NCI-H2107 (cell line): ENCODE data around the gene CDK14.
"Not testable (repeated sequence)": the region's sequence is repeated elsewhere in the genome, so short reads cannot be mapped to it uniquely, and the experiment has no call there.

Experiments
- DNase-seq: peaks from one replicate; lab custom pipeline; 2025; lab: John Stamatoyannopoulos, UW

Gene CDK14

DNA sequence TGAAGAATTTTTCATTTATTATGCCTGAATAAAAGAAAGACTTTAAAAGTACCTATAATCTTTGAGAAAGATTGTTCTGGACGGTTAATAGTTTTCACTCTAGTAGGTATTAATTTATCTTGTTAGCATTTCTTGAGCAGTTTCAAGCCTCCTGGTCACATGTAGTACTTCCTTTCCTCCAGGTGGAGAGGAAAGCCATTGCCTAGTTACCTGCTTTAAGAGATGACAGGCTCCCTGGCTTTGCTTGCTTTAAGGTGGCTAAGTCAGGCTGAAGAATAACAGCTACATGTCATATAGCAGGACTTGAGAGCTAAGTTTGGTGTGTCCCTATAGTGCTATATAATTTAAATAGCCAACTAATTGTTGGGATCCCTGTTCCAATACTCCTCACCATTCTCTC is 160.2 kb downstream of the CDK14 start:
- DNase-seq, result no peak

DNA sequence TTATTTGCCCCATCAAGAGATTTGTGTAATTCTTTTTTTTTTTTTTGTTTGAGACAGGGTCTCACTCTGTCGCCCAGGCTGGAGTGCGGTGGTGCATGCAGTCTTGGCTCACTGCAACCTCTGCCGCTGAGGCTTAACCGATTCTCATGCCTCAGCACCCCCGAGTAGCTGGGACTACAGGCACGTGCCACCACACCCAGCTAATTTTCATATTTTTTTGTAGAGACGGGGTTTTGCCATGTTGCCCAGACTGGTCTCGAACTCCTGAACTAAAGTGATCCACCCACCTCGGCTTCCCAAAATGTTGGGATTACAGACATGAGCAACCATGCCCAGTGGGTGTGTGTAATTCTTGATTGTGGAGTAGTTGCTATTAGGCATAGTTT is 161.4 kb downstream of the CDK14 start:
- not testable (repeated sequence) for DNase-seq

DNA sequence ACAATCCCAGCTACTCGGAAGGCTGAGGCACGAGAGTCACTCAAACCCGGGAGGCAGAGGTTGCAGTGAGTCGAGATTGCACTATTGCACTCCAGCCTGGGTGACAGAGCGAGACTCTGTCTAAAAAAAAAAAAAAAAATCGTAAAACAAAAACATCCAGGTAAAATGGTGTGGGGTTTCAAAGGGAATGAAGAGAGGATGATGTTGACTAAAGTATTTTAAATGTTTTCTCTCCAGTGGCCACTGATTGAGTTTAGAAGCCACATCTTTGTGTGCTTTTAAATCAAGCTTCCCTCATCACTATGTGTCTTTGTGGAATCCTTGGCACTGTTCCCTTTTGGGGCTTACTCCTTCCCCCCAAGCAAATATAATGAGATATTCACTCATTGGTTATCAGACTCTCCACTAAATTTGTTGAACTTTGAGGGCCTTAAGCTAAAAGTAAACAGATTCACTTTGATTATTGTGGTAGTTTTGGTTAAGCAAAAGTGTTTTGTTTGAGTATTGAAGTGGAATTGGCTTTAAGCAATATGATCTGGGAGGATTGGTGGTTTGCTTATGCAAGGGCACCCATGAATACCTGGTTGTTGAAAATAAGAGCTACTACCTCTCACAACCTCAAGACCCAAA is 162.9 kb downstream of the CDK14 start:
- no peak for DNase-seq

DNA sequence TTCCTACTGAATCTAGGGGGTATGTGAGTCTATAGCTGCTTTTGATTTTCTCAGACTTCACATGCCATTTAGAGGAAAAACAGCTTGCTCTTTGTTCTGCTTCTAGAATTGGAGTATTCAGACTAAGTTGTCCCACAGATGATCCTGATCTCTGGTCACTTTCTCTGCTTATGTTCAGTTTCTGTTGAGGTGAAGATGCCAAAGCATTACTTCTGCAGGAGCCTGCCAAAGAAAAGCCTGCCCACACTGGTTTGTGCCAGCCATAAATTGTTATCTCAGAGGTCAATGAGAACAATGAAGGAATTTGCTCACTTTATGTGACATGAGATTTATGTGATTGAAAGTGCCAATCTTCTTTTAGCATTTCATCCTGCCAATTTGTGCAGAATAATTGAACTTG is 163.6 kb downstream of the CDK14 start:
- DNase-seq, result no peak

DNA sequence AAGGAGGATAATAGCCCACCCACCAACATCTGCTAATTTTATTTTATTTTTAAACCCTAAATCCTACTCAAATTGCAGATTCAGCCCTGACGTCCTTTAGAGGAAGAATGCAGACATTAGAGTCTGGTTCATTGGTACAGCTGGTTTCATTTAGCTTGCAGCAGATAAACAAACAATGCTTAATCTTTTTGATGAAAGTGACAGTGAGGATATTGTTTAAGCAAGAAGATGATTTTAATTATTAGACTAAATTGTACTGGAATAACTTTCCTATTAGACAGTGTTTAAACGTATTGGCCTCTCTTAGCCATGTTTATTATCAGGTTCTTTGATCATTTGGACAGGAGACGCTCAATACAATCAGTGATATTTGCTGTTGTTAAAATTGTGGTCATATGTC is 164.8 kb downstream of the CDK14 start:
- no peak for DNase-seq

DNA sequence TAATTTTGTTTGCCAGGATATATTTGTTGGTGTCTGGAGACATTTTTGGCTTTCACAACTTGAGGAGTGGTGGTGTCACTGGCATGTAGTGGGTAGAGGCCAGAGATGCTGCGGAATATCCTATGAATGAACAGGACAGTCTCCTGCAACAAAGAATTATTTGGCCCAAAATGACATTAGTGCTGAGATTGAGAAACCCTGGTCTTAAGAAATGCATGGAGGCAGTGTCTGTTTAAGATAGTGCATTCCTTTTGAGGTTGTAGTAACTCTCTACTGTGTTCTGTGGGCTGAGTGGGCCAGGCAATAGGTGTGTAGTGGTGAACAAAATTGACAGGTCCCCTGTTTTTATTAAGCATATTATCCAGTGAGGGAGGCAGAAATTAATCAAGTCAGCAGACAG is 165.5 kb downstream of the CDK14 start:
- DNase-seq, result no peak

DNA sequence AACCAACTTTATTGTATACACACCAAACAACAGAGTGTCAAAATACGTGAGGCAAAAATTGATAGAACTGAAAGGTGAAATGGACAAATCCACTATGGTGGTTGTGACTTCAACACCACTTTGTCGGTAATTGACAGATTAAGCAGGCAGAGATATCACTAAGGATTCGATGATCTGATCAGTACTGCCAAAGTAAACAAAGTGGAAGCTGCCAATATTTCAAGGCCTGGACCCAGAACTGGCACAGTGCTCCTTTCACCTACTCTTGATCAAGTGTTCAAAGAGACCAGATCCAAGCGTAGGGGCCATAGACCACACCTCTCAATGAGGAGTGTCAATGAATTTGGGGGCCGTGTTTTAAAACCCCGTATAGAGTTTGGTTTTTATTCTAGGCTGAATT is 167.0 kb downstream of the CDK14 start:
- DNase-seq, result no peak

DNA sequence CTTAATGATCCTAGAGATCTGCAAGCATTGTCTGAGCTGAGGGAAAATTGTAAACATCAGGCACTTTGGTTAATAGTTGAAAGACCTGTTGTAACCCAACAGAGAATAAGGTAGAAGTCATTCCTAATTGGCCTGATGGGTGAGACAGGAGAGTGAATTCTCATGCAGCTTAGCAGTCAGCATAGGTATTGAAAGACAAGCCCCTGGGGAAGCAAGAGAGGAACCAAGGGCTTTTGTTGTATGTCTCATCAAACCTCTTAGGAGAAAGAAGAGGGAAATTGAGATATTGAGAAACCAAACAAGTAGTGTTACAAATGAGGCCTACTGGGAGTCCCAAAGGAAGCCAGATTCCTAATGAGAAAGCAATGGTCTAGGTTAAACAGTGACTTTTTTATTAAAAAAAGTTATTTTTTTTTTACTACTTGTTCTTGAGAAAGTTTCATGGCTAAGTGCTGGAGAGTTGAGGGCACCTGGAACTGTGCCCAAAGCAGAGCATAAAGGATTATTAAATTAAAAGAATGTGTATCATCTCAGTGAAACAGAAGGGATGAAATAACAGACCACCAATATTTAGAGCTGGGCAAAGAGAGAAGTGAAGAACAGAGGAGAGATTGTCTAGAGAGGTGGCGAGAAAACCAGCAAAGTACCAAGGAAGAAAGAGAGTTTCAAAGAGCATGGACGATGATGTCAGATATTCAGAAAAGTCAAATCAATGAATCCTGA is 168.9 kb downstream of the CDK14 start:
- DNase-seq, result no peak

DNA sequence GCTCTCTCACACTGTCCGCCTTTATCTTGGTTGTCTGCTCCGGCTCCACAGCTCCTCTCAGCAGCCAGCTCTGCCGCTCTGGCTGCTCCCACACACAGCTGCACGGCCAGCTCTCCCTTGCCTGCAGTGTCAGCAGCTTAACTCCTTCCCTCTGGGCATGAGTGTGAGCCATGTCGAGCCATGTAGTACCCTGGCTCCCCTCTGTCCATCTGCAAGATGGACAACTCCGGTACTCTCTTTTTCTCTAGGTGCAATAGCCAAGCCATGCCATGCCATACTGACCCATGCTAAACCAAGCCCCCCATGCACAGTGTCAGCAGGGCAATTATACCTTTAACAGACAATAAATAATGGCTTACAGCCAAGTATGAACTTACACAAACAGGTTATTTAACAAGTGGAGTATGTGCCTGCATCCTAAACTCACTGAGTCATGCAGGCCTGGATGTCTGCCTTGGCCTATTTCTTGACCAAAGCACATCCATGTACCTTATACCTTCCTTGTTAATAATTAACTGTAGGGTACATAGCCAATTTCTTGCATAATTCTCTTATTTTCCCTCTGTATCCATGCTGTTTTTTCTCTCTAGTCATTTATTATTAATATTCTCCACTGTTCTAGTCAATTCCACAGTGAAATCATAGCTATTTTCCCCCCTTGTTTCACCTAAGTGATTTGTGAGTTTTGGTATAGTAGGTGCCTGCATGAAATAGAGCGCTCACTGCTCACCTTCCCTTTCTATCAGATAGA is 170.9 kb downstream of the CDK14 start:
- no peak for DNase-seq

DNA sequence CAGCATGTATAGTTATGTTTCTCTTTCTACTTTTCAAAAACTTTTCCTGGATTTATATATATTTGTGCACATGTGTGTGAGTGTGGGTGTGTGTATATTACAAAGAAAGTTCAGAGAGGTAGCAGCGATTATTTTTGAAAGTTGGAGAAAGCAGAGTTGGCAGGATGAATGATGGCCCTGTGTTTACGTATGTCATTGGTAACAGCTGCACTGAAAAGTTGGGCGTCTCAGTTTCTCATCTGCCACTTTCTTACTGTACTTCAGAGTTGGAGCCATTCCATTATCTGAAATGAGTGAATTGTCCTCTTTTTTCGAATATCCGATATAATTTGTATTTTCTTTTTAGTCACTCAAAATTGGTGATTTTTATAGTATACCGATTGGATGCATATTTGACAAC is 172.2 kb downstream of the CDK14 start:
- no peak for DNase-seq

DNA sequence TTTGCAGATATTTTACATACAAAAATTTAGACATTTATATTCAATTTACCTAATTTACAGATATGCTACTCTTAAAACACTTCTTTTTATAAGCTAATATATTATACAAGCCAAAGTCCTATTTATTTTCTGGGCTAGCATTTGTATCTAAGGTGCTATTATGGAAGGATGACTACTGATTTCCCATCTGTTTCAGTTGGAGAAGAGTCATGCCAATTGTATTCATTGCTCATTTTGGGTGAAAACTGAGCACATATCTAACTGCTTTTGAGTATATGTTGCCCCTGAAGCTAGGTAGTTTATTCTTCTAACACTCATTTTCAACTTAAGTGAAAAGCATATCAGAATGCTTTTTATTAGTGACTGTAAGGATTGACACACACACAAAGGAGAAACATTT is 172.9 kb downstream of the CDK14 start:
- DNase-seq, result no peak

DNA sequence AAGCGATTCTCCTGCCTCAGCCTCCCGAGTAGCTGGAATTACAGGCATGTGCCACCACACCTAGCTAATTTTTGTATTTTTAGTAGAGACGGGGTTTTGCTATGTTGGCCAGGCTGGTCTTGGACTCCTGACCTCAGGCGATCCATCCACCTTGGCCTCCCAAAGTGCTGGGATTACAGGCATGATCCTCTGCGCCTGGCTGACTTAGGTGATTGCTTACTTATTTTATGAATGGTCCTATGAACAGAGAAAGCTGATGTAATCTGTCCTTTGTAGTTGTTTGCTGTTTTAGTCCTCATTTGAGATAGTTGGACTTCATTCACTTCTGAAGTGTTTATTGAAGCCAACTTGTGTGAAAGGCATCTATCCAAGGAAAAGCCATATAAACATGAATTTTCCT is 173.4 kb downstream of the CDK14 start:
- not testable (repeated sequence) for DNase-seq

DNA sequence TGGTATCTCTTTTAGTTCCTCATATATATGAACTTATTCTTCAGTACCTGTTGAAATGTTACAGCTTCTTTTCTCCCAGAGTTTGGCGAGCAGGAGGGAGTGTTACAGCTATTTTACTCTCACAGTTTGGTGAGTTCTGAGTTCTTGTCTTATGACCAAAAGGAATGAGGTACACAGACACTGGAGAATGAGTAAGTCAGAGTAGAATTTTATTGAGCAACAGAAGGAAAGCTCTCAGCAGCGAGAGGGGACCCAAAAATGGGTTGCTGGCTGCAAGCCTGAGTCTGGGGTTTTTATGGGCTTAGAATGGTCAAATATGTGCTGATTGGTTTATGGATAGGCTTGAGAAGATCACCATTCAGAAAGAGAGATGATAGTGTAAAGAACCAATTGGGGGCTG is 175.2 kb downstream of the CDK14 start:
- DNase-seq, result no peak

DNA sequence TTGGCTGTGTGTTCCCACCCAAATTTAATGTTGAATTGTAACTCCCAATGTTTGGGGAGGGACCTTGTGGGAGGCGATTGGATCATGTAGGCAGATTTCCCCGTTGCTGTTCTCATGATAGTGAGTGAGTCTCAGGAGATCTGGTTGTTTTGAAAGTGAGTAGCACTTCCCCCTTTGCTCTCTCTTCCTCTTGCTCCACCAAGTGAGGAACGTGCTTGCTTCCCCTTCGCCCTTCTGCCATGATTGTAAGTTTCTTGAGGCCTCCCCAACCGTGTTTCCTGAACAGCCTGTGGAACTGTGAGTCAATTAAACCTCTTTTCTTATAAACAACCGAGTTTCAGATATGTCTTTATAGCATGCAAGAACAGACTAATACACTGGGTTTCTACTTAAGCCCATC is 176.3 kb downstream of the CDK14 start:
- no peak for DNase-seq

DNA sequence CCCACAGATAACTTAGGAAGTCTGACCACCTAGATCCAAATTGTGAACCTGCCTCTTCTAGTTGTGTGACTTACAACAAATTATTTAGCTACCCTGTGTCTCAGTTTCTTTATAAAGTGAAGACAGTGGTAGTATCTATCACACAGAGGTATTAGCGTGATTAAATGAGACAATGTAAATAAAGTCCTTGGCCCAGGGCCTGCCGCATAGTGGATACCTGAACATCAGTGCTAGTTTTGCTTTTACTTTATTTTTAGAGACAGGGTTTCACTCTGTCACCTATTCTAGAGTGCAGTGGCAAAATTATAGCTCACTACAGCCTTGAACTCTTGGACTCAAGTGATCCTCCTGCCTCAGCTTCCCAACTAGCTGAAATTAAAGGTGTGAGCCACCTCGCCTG is 177.1 kb downstream of the CDK14 start:
- no peak for DNase-seq

DNA sequence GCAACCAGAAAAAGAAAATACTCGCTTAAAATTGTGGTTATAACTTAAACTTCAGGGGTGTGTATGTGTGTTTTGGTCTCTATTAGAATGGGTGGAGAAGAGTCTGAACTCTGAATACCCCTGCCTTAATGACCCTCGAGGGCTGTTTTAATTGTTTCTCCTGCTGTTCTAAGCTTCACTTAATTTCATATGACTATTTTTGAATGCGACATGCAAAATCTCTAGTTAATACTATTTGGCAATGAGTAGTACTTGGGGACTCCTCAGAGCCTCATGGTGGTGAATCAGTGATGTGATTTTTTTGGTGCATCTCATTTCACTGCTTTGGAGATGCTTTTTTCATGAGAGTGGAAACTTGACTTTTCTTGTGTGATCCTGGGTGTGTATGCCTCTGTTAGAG is 178.6 kb downstream of the CDK14 start:
- no peak for DNase-seq

DNA sequence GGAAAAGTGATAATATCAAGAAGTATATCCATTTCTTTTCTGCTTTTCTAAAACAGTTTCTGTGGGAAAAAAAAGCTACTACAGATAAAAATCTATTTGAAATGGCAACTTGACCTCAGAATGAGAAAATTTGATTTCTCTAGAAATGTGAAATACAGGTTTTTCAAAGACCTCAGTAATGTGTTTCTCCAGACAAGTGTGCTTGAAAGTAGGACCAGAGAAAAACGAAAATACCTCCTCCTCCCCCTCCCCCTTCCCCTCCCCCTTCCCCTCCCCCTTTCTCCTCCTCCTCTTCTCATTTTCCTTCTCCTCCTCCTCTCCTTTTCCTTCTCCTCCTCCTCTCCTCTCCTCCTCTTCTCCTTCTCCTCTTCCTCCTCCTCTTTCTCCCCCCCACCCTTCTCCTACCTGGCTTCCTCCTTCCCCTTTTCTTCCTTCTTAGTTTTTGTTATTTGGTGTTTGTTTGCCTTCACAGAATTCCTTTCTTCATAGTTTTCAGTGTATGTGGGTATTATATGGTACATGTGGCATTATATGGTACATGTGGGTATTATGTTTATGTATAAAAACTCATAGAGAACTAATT is 179.4 kb downstream of the CDK14 start:
- no peak for DNase-seq

DNA sequence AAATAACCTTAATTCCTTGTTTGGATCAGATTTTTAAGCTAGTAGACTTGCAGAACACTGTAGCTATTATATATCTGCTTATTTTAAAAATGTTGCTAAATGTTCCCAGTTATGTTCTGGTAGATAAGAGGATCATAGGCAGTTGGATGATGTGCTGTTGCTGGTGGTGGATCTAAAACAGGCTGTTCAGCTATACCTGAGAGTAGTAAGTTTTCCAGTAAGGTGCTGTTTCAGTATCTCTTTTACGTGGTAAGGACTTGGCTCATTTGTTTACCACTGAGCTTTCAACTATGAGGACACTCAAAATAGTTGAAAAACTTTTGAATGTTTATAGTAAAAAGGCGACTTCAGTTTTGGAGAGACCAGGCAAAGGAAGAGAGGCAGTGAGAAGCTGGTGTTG is 180.9 kb downstream of the CDK14 start:
- DNase-seq, result no peak

DNA sequence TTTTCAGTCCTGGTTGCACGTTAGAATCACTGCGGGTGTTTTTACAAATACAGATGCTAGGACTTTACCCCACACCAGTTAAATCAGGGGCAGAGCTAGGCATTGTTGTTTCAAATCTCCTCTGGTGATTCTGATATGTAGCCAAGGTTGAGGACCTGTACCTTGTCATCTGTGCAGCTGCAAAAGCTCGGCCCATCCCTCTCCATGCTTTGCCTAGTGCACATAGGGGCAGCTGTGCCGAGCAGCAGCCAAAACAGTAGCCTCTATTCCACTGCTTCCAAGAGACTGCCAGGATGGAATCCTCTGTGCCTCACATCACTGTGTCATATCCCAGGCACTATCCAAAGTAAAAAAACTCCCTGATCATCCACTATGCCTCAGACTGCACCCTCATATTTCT is 181.3 kb downstream of the CDK14 start:
- no peak for DNase-seq

DNA sequence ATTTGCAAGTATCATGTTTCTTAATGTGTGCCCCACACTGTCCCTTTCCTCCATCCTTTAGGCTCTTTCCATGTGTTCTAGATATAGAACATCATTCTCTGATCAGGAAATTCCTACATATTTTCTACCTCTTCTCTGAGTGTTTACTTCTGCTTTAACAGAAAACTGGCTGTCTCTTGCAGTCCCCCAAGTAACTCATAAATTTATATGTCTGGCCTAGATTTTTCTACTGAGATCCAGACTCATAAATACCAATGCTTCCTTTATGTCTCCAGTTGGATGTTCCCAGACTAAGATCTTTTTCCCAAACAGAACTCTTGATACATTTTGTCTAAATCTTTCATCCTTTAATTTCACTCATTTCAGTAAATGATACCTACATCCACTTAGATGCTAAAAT is 181.8 kb downstream of the CDK14 start:
- DNase-seq, result no peak

DNA sequence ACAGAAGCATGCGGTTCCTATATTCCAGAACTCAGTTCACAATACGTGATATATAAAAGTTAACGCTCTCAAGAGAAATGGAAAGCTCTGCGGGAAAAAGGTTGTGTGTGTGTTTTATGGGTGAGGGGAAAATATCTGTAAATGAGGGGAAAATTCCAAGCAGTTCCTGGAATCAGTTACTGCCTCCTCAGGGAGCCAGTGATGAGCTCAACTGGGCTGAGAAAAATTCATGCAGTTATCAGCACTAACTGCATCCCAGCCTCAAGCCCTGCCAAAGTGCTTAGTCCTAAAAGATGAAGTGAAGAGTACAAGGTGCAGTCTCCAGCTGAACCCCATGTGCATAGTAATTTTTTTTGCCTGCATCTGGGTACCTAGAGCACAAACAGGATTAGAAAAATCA is 191.9 kb downstream of the CDK14 start:
- no peak for DNase-seq

DNA sequence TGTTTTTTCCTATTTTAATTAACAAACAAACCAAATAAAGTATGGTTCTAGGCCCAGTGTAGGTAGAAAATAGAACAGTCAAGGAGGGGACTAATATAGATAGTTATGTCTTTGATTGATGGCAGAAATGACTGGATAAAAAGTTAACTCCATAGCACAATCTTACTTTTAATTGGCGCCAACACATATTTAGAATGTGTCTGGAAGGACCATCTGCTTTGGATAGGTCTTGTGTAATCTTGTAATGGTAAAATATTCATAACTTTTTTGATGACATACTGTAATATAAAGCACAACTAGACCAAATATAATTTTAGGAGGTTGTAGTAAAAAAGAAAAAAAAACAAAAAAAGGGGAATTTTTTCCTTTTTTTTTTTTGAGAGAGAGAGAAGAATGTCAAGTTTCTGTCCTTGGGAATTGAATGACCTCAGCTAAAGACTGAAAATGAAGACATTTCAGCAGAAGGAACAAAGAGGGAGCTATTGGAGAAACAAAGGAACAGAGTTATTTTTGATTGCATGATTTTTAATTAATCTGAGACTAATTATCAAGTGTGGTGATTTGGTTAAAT is 193.7 kb downstream of the CDK14 start:
- DNase-seq, result no peak

DNA sequence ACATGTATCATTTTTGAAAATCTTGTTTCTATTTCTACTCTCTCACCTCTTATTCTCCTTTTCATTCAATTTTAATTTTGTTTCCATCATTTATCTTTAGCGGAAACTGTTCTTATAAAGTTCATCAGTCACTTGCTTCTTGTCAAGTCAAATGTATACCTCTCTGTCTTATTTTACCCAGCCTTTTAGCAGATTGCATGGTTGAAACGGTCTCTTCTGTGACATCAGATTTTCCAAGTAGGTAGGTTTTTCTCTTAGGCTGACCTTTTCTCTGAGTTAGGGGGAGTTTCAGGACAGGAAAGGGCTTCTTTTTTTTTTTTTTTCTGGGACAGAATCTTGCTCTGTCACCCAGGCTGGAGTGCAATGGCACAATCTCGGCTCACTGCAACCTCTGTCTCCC is 195.5 kb downstream of the CDK14 start:
- no peak for DNase-seq
